HepG2 (cell line): ENCODE results near the gene SHC1. TPM values are rescaled to one million over a fixed set of nuclear protein-coding genes. Genes with fewer than 3 reads are reported as not detected.

Source experiments
- ATRX ChIP-seq: sonication (generic); formaldehyde crosslinking; IDR thresholded peaks from 2 replicates; pipeline ENCODE4 v1.4.0; 2020; ENCODE audit warnings: missing genetic modification reagents, borderline replicate concordance
- GTF3A ChIP-seq: sonication (generic); formaldehyde crosslinking; conservative IDR thresholded peaks from 2 replicates; pipeline ENCODE4 v1.4.0; 2020; ENCODE audit warnings: mild to moderate bottlenecking, missing genetic modification reagents
- IKZF5 ChIP-seq: IDR thresholded peaks from 2 replicates; pipeline ENCODE4 v1.6.1; 2018; ENCODE audit warnings: missing genetic modification reagents, mild to moderate bottlenecking, missing compliant biosample characterization
- ONECUT2 ChIP-seq: sonication (generic); formaldehyde crosslinking; IDR thresholded peaks from 2 replicates; pipeline ENCODE4 v1.4.0; 2020; ENCODE audit warnings: missing genetic modification reagents
- PITX1 ChIP-seq: sonication (generic); formaldehyde crosslinking; IDR thresholded peaks from 2 replicates; pipeline ENCODE4 v1.5.1; 2020; ENCODE audit warnings: mild to moderate bottlenecking, missing genetic modification reagents
- TIGD3 ChIP-seq: sonication (generic); formaldehyde crosslinking; IDR thresholded peaks from 2 replicates; pipeline ENCODE4 v1.5.1; 2020; ENCODE audit warnings: mild to moderate bottlenecking, missing genetic modification reagents, borderline replicate concordance
- ZBTB40 ChIP-seq, 2 experiments: fragments of 450-650 bp in 1 of 2; sonication (generic) in 1 of 2; formaldehyde crosslinking in 1 of 2; IDR thresholded peaks; 2 replicates each; pipeline versions ENCODE4 v1.6.1 to v1.8.0; 2016 to 2022; ENCODE audit warnings: antibody characterized with exemption in 1 of 2, mild to moderate bottlenecking in 1 of 2, missing genetic modification reagents in 1 of 2
- ZNF317 ChIP-seq: sonication (generic); formaldehyde crosslinking; IDR thresholded peaks from 2 replicates; pipeline ENCODE4 v1.5.0; 2020; ENCODE audit warnings: mild to moderate bottlenecking, missing genetic modification reagents
- ZNF331 ChIP-seq: sonication (generic); formaldehyde crosslinking; IDR thresholded peaks from 2 replicates; pipeline ENCODE4 v1.4.0; 2020; ENCODE audit warnings: missing genetic modification reagents
- ZNF432 ChIP-seq: sonication (generic); formaldehyde crosslinking; IDR thresholded peaks from 2 replicates; pipeline ENCODE4 v1.5.0; 2020; ENCODE audit warnings: missing genetic modification reagents, mild to moderate bottlenecking, borderline replicate concordance
- ZNF652 ChIP-seq: IDR thresholded peaks from 2 replicates; pipeline ENCODE4 v1.6.1; 2016; ENCODE audit warnings: low read depth, borderline replicate concordance
- ZNF678 ChIP-seq: sonication (generic); formaldehyde crosslinking; IDR thresholded peaks from 2 replicates; pipeline ENCODE4 v1.4.0; 2020; ENCODE audit warnings: mild to moderate bottlenecking, missing genetic modification reagents
- ZNF775 ChIP-seq: sonication (generic); formaldehyde crosslinking; IDR thresholded peaks from 2 replicates; pipeline ENCODE4 v1.4.0; 2020; ENCODE audit warnings: missing genetic modification reagents, mild to moderate bottlenecking, moderate library complexity, borderline replicate concordance
- polyA plus RNA-seq, 8 experiments: library from polyadenylated mRNA; depleted of rRNA in 3 of 8; stranded (reverse) in 7 of 8; unstranded in 1 of 8; fragments of >200 nt; fragmentation: Illumina TruSeq in 4 of 8; extraction: Trizol in 4 of 8; gene quantifications; 2 replicates each; pipeline versions ENCODE4 v1.2.1 to v1.2.3, GENCODE V29; 2011 to 2016; ENCODE audit warnings: low read depth in 4 of 8, missing spikeins in 1 of 8, mixed read lengths in 1 of 8; ENCODE audit not compliant: insufficient read depth in 1 of 8
- total RNA-seq, 5 experiments: library from RNA; depleted of rRNA; stranded (reverse); fragments of >200 nt; fragmentation: Illumina TruSeq; extraction: Trizol; gene quantifications; 2 replicates each; pipeline ENCODE4 v1.2.3, GENCODE V29; 2016; ENCODE audit warnings: low read depth in 1 of 5

The SHC1 gene
- total and polyA plus RNA-seq, 2 of the 13 experiments (the other 11 are each of a cell fraction or from before 2014, with no cell fraction given), result 52.0 to 137 TPM

- no peak for TF ChIP-seq TIGD3
- TF ChIP-seq ONECUT2 (CRISPR knock-in tag), result no peak
- peak; percentile 57 for TF ChIP-seq ZBTB40 (IDR thresholded peaks at IDR 0.05)
- TF ChIP-seq ZBTB40 (CRISPR knock-in tag; IDR thresholded peaks at IDR 0.05), result peak; percentile 54; the same call in 1 of the 2 replicates
- TF ChIP-seq GTF3A (CRISPR knock-in tag), result no peak
- no peak for TF ChIP-seq ZNF652
- TF ChIP-seq ZNF678, result 0 out of 2 replicates have a peak, but pooled peaks have one; percentile 25
- no peak for TF ChIP-seq ZNF775
- no peak for TF ChIP-seq ATRX (CRISPR knock-in tag)
- peak; percentile 46 for TF ChIP-seq ZNF331 (CRISPR knock-in tag)
- no peak for TF ChIP-seq ZNF432 (CRISPR knock-in tag)
- peak; percentile 57 for TF ChIP-seq IKZF5 (CRISPR knock-in tag)
- no peak for TF ChIP-seq PITX1 (CRISPR knock-in tag)
- no peak for TF ChIP-seq ZNF317
Observed at GRCh38 chr1:154961207-154962155, 9.1 kb downstream of the SHC1 start, which contains the start of gene PYGO2 (continued).
